AG09309 (cell line): ENCODE data around the gene GMIP.
"Not testable (repeated sequence)": the region's sequence is repeated elsewhere in the genome, so short reads cannot be mapped to it uniquely, and the experiment has no call there.

Source experiments
- DNase-seq: peaks from one replicate; pipeline ENCODE4 v3.0.0-alpha.2; 2010; ENCODE audit warnings: low read depth
- H3K4me3 ChIP-seq: 2 replicates; pipeline ENCODE4 v1.5.1; 2011; ENCODE audit warnings: mild to moderate bottlenecking, low read depth, low read length, moderate library complexity; ENCODE audit not compliant: control insufficient read depth
- TF ChIP-seq, protein P1 (sequence below): IDR thresholded peaks from 2 replicates; pipeline ENCODE4 v1.5.1; 2011; ENCODE audit warnings: mild to moderate bottlenecking, low read depth, low read length, inconsistent platforms; ENCODE audit not compliant: insufficient read depth, control insufficient read depth; ENCODE audit errors: missing control alignments

The GMIP gene

DNA sequence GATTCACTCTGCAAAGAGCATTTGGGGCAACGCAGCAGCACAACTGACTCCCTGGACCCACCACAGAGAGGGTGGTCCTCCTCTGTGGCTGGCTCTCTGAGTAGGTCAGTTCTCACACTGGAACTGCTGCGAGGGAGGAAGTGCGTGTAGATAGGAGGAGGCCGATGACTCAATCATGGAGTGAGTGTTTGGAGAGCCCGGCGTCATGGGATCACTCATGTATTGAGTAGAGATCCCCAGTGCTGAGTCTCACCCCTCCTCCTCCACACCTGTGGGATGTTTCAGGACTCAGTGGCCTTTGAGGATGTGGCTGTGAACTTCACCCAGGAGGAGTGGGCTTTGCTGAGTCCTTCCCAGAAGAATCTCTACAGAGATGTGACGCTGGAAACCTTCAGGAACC lies 34.1 kb upstream of the GMIP start:
- no peak overlapping the region for H3K4me3 ChIP-seq
- TF ChIP-seq, protein P1, sequence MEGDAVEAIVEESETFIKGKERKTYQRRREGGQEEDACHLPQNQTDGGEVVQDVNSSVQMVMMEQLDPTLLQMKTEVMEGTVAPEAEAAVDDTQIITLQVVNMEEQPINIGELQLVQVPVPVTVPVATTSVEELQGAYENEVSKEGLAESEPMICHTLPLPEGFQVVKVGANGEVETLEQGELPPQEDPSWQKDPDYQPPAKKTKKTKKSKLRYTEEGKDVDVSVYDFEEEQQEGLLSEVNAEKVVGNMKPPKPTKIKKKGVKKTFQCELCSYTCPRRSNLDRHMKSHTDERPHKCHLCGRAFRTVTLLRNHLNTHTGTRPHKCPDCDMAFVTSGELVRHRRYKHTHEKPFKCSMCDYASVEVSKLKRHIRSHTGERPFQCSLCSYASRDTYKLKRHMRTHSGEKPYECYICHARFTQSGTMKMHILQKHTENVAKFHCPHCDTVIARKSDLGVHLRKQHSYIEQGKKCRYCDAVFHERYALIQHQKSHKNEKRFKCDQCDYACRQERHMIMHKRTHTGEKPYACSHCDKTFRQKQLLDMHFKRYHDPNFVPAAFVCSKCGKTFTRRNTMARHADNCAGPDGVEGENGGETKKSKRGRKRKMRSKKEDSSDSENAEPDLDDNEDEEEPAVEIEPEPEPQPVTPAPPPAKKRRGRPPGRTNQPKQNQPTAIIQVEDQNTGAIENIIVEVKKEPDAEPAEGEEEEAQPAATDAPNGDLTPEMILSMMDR: no peak
- DNase-seq: no peak

DNA sequence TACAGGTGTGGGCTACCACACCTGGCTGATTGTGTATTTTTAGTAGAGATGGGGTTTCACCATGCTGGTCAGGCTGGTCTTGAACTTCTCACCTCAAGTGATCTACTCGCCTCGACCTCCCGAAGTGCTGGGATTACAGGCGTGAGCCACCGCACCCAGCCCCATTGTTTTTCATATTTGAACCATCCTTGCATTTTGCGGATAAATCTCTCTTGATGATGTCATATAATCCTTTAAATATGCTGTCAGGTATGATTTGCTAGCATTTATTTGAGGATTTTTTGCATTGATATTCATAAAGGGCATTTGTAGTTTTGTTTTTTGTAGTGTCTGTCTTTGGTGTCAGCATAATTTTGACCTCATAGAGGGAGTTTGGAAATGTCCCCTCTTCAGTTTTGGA lies 30.9 kb upstream of the GMIP start:
- no peak for DNase-seq
- H3K4me3 ChIP-seq: no peak overlapping the region
- TF ChIP-seq, protein P1: no peak

DNA sequence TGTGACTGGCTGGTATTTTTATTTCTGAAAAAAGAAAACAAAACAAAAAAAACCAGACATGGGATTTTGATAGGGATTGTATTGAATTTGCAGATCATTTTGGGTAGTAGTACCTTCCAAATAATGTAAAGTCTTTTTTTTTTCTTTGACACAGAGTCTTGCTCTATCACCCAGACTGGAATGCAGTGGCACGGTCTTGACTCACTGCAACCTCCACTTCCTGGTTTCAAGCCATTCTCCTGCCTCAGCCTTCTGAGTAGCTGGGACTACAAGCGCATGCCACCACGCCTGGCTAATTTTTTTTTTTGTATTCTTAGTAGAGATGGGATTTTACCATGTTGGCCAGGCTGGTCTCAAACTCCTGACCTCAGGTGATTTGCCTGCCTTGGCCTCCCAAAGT lies 29.4 kb upstream of the GMIP start:
- H3K4me3 ChIP-seq: no peak overlapping the region
- TF ChIP-seq, protein P1: no peak
- no peak for DNase-seq

DNA sequence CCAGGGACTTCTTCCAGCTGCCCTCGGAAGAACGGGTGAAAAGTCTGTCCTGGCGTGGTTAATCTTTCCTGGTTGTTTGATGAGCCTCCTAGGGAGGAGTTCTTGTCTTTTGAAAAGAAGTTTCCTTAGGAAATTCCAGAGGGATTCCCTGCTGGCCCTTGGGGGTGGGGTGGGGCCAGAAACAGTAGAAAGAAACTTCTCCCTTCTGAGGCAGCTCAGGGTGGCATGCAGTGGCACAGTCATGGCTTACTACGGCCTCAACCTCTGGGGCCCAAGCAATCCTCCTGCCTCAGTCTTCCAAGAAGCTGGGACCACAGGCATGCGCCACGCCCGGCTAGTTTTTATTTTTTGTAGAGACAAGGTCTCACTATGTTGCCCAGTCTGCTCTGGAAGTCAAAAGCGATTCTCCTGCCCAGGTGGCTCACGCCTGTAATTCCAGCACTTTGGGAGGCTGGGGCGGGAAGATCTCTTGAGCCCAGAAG lies 26.7 kb upstream of the GMIP start:
- TF ChIP-seq, protein P1: no peak
- peak overlapping the region; percentile 6; the same call in 1 of the 2 replicates for H3K4me3 ChIP-seq
- DNase-seq: no peak

DNA sequence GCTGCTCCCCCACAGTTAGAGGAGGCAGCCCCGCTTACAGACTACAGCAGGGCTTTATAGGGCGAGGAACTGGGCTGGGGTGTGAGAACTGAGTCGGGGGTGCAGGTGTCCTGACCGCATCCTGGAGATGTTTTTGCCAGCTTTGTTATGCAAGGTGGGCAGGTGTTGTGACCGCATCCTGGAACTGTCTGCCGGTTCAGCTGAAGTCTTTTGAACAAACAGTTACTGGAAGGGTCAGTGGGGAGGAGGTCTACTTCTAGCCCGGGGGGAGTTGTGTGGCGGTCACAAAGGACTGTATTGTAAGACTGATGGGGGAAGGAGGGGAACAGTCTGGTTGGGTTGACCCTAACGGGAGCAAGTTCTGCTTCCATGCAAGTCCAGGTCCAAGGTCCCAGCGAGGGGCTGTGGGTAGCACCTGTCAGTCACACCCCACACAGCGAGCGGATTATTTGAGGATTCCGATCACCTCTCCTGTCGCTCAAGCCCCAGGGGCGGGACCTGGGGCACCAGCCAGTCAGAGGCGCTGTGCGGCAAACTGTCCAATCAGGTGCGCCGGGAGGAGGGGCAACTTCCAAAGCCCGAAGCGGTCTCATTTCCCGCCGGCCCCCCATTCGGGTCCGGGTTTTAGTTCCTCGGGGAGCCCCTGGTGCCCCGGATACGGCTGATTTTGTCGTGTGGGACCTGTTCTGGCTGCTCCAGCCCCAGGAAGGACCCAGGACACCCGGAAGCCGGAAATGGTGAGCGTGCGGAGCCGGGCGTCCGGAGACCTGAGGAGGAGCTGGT lies 25.0 kb upstream of the GMIP start, which contains the start of gene ZNF101:
TSS of gene ZNF101 (plus strand) at position 610 of the 783 bp plus-strand sequence. CDS start at position 735, 125 bp downstream.
- TF ChIP-seq, protein P1: no peak
- peak within 1 kb of the TSS; percentile 74 for H3K4me3 ChIP-seq
- peak; percentile 50 for DNase-seq

DNA sequence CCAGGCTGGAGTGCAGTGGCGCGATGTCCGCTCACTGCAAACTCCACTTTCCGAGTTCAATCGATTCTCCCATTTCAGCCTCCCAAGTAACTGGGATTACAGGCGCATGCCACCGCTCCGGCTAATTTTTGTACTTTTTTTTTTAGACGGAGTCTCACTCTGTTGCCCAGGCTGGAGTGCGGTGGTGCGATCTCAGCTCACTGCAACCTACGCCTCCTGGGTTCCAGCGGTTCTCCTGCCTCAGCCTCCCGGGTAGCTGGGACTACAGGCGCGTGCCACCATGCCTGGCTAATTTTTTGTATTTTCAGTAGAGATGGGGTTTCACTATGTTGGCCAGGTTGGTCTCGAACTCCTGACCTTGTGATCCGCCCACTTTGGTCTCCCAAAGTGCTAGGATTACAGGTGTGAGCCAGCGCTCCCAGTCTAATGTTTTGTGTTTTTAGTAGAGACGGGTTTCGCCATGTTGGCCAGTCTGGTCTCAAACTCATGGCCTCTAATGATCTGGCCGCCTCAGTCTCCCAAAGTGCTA lies 22.0 kb upstream of the GMIP start:
- not testable (repeated sequence) for H3K4me3 ChIP-seq, DNase-seq
